ENCODE results near the gene BAZ2B. TPM values are rescaled to one million over a fixed set of nuclear protein-coding genes. Genes with fewer than 3 reads are reported as not detected.

The BAZ2B gene
- total and polyA plus RNA-seq, 2 donors (not counting 3 experiments of a cell fraction or from before 2014, with no cell fraction given): 22.1 to 73.8 TPM

GRCh38 chr2:159285929-159286708 is 330.2 kb downstream of the BAZ2B start, which contains the start of gene WDSUB1:
TSS of gene WDSUB1 (minus strand) at chr2:159286703. CDS start at chr2:159283069, 3,634 bp downstream.
- FAIRE-seq: peak; percentile 73
- dilution Hi-C loops (cut with MboI; ENCODE audit: extremely low pct_ligation_motif_present, low sequenced_read_pairs): no loop called here

More at GRCh38 chr2:159285929-159286708, 330.2 kb downstream of the BAZ2B start, which contains the start of gene WDSUB1:
- intact Hi-C loops (cut with micrococcal nuclease): loop anchor here (1.0 kb wide), 2 partner anchors 60 to 426 kb away; partner anchors contain the start of gene MARCHF7
- Histone ChIP-seq H3K9me3 (replicated peaks; ENCODE audit: control insufficient read depth, insufficient read depth, low read length) (no peaks in the 10 kb centered on the region), H3K4me2 (ENCODE audit: insufficient read depth, low read length) (peak within 1 kb of the TSS; percentile 87), H3K9ac (replicated peaks; ENCODE audit: extremely low read depth, insufficient read depth, low read length) (peak within 1 kb of the TSS; percentile 61), H2AFZ (ENCODE audit: low read depth, low read length) (peak within 1 kb of the TSS; percentile 94), H3K27ac (ENCODE audit: insufficient read depth, low read depth, low read length) (peak within 1 kb of the TSS; percentile 68), H3K4me3 (replicated peaks in 1 of 3; ENCODE audit: insufficient read depth in 1 of 3, low read depth in 1 of 3, low read length in 3 of 3) (peak within 1 kb of the TSS; percentile 60 to 73 (median 61)), H3K27me3 (ENCODE audit: control insufficient read depth in 2 of 2, insufficient read depth in 2 of 2, low read length in 2 of 2) (no peaks in the 10 kb centered on the region), H4K20me1 (replicated peaks; ENCODE audit: control insufficient read depth, extremely low read depth, insufficient read depth, low read length) (no peaks in the 10 kb centered on the region), H3K79me2 (ENCODE audit: control insufficient read depth, insufficient read depth, low read length) (no peaks in the 10 kb centered on the region), H3K36me3 (ENCODE audit: control insufficient read depth in 2 of 2, extremely low read depth in 1 of 2, insufficient read depth in 2 of 2, low read length in 2 of 2) (no peaks in the 10 kb centered on the region), H3K9me1 (replicated peaks; ENCODE audit: control insufficient read depth, extremely low read depth, insufficient read depth, low read length) (no peaks in the 10 kb centered on the region), H3K4me1 (ENCODE audit: control insufficient read depth, extremely low read depth, insufficient read depth, low read length) (peaks cover 7% of the 10 kb centered on the region)
- peak; percentile 79 for DNase-seq (ENCODE audit: low read depth, low spot score)
- BruUV-seq (replicated peaks): no TSS peak
- ChIA-PET POLR2A (interaction anchor here (1.3 kb wide), 1 partner anchor 426 kb away, joined by 3 read pairs; the partner anchor contains the start of gene MARCHF7), CTCF (interaction anchor here (0.9 to 2.1 kb wide), 7 partner anchors 9 to 682 kb away, joined by 3 to 8 read pairs (median 4); partner anchors contain the start of genes BAZ2B and MARCHF7)
- TF ChIP-seq MAX (IDR thresholded peaks at IDR 0.05; ENCODE audit: insufficient read depth, insufficient read length) (no peak), EZH2 (IDR thresholded peaks at IDR 0.05; ENCODE audit: borderline replicate concordance, low read depth, low read length, severe bottlenecking) (no peak), POLR2A (IDR thresholded peaks at IDR 0.05; ENCODE audit: low read depth, low read length) (no peak)
- TF ChIP-seq, protein P1, sequence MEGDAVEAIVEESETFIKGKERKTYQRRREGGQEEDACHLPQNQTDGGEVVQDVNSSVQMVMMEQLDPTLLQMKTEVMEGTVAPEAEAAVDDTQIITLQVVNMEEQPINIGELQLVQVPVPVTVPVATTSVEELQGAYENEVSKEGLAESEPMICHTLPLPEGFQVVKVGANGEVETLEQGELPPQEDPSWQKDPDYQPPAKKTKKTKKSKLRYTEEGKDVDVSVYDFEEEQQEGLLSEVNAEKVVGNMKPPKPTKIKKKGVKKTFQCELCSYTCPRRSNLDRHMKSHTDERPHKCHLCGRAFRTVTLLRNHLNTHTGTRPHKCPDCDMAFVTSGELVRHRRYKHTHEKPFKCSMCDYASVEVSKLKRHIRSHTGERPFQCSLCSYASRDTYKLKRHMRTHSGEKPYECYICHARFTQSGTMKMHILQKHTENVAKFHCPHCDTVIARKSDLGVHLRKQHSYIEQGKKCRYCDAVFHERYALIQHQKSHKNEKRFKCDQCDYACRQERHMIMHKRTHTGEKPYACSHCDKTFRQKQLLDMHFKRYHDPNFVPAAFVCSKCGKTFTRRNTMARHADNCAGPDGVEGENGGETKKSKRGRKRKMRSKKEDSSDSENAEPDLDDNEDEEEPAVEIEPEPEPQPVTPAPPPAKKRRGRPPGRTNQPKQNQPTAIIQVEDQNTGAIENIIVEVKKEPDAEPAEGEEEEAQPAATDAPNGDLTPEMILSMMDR (IDR thresholded peaks at IDR 0.05; ENCODE audit: extremely low read depth in 1 of 2, insufficient read depth in 1 of 2, low read depth in 1 of 2, low read length in 2 of 2): no peak

All from endothelial cell of umbilical vein (primary cell).